Erythroblast (primary cell): ENCODE data around the gene PRICKLE2.
A peak's percentile ranks its signal among the peaks of the same experiment; 100 is the strongest.

ENCODE experiments used
- DNase-seq, 2 experiments: peaks; one replicate each; lab custom pipeline; 2025; lab: John Stamatoyannopoulos, UW
- GATA1 ChIP-seq: IDR thresholded peaks from 2 replicates; pipeline ENCODE4 v1.6.1; 2011; ENCODE audit warnings: low read depth, mild to moderate bottlenecking, control low read depth, low read length, moderate library complexity
- POLR2A ChIP-seq: IDR thresholded peaks from 2 replicates; pipeline ENCODE4 v1.6.1; 2011; ENCODE audit warnings: mild to moderate bottlenecking, low read length

The PRICKLE2 gene

DNA sequence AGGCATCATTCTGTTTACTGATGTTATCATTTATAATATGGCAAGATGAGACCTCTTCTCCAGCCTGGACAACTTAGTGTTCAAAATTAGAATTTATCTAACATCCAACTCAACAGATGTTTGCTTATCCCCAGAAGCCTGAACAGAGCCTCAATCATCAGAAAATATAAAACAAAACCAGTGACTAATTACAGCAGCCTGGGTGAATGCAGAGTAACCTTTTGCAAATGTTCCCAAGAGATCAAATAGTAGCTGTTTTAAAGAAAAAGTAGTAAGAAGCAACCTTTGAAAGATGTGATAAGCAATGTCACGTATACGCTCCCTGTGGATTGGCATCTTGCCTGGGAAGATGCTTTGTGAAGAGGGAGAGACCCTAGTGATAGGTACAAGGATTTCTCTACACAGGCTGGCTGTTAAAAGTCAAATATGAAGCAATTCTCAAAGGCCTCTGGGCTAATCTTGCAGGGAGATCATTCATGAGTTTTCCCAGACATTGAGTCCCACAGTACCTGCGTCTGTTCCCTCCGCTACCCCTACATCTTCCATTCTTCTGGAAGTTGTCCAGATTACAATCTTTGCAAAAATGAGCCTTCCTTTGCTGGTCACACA, 39.3 kb upstream of the PRICKLE2 start:
- TF ChIP-seq POLR2A (no peak), GATA1 (no peak)
- DNase-seq, result no peak

DNA sequence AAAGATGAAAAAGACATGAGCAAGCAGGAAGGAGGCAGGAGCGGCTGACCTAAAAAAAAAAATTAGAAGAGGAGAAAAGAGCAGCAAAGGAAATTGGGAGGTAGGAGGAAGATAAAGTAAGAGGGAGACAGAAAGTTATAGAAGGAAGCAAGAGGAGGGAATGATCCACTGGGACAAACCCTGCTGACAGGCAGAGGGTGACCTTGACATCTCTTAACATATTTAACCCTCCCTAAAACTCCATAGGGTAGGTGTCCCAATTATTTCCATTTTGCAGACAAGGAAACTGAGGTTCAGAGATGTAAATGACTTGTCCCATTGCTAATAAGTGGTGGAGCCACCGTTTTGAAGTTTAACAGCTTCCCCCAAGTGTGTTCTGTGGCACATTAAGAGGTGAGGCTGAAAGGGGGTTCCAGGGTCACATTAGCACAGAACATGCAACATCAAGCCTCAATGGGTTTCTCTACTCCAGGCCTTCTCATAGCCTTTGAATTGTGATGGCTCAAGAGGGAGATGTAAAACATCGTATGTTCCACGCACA, 37.4 kb upstream of the PRICKLE2 start:
- DNase-seq, result no peak
- TF ChIP-seq GATA1, result no peak
- no peak for TF ChIP-seq POLR2A

DNA sequence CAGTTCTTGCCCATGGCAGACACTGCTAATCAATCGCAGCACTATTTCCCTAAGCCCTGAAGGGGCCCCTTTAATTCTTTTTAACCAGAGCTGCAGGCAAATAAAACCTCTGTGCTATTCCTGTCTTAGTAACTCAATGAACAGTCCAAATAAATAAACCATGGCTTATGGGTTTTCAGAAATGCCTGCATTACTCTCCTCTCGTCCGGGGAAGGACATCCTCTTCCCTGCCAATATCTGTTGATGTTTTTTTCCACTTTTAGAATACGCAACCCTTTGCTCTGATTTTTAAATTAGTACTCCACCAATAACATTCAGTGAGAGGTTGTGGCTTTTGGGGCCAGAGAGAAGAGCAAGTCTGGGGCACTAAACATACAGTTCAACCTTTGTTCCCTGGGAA, 35.2 kb upstream of the PRICKLE2 start:
- TF ChIP-seq GATA1, result no peak
- TF ChIP-seq POLR2A, result no peak

DNA sequence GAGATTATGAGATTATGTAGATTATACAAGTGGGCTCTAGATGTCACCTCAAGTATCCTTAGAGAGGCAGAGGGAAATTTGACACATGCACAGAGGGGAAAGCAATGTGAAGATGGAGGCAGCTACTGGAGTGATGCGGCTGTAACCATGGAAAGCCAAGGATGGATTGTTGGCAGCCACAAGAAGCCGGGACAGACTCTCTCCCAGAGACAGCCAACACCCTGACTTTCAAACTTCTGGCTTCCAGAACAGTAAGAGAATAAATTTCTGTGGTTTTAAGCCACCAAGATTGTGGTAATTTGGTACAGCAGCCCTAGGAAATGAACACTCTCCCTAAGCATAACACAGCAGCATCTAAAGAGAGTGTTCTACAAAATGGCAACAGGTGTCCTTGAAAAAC, 34.4 kb upstream of the PRICKLE2 start:
- no peak for DNase-seq
- TF ChIP-seq POLR2A (no peak), GATA1 (no peak)

More for the DNA sequence above, 35.2 kb upstream of the PRICKLE2 start:
- no peak for DNase-seq

DNA sequence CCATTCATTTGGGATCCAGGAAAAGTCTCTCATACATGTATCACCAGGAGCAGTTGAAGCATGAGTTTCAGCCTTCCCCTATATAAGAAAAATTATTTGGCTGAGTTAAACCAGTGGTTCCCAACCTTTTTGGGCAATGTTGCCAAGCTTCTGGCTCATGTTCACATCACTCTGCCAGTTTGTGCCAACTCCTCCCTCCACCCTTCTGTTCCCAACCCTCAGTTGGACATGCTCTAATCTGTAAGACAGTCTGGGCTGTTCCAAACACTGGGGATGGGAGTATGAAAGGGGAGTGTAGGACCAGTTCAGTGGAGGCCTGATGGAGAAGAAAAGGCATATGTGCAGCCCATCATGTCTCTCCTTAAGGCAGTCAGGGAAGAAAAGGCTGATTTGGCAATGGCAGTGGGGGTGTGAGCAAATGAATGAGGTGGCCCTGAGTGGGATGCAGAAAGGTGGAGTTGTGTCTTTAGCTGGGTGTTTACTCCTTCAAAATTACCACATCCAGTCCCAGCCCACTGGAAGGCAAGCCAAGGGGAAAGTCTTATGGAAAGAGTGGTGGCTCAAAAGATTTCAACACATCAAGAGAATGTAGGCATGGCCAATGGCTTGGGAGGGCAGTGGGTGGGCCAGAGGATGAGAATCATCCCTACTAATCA, 32.0 kb upstream of the PRICKLE2 start:
- TF ChIP-seq POLR2A, result no peak
- no peak for TF ChIP-seq GATA1
- DNase-seq, result no peak

DNA sequence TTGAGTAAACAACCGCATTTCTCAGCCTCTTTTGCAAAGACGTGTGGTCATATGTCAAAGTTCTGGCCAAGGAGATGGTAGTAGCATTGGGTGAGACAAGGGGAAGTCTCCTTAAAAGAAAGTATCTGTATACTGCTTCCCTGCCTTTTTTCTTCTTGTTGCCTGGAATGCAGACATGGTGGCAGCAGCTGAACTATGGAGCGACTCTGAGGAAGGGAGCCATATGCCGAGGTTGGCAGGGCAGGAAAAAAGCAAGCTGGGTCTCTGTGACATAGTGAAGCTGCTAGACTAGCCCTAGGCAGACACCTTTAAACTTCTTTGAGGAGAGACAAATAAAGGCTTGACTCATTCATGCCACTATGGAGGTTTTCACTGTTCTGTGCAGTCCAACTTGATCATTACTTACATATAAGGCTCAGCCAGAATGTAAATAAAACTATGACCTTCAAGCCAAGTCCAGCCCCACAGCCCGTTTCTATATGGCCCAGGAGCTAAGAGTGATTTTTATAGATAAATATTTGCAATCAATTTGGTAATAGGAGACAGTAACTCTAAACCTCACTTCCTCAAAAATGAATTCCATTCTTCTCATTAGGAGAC, 30.6 kb upstream of the PRICKLE2 start:
- TF ChIP-seq GATA1, result no peak
- TF ChIP-seq POLR2A, result no peak
- no peak for DNase-seq

DNA sequence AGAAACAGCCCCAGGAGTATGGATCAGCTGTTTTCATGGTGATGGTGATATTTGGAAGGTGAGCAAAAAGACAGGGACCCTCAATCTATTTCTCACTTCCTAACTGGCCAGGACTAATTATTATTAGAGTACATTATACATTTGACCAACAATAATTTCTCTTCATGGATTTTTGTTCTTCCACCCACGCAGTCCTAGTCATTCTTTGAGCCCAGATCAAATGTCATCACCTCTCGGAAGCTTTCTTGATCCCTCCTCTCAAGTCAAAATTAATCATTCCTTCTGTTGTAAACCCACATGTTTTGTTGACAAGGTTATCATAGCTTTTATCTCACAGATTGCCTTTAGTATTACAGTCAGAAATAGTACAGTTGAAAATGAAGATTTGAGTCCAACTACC, 29.2 kb upstream of the PRICKLE2 start:
- no peak for DNase-seq
- TF ChIP-seq POLR2A (no peak), GATA1 (no peak)

DNA sequence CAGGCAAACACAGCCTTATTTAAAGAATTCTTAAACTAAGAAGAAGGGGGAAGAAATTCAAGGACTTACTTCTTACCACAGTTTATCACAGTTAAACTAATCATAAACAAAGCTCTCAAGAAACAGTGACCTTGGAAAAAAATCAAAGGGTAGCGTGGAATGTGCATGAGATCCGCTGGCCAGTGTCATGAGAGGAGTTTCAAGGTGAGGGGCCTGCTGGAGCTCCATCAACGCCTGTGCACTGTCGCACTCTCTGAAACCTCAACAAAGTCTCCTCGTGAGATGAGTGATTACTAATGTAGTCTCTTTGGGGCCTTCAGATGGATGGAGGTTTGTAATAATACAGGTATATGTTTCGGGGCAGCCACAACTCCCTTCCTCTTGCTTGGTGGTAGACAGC, 28.4 kb upstream of the PRICKLE2 start:
- DNase-seq, result no peak
- TF ChIP-seq POLR2A, result no peak
- no peak for TF ChIP-seq GATA1

DNA sequence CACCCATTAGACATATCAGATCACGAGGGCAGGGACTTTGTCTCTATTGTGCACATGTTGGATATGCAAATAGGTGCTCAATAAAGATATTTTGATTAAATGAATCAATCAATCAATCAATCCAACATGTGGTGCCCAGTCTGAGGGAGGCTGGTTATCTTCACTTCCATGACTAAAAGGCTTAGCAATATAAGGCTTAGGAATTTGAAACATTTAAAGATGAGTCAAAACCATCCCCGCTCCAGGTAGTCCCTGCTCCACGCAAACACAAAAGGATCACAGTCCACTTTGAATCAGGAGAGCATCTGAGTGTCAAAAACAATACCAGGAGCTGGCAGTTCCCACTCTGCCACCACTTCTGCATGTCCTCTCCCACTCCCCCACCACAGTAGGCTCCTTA, 25.8 kb upstream of the PRICKLE2 start:
- TF ChIP-seq GATA1, result no peak
- TF ChIP-seq POLR2A, result no peak

DNA sequence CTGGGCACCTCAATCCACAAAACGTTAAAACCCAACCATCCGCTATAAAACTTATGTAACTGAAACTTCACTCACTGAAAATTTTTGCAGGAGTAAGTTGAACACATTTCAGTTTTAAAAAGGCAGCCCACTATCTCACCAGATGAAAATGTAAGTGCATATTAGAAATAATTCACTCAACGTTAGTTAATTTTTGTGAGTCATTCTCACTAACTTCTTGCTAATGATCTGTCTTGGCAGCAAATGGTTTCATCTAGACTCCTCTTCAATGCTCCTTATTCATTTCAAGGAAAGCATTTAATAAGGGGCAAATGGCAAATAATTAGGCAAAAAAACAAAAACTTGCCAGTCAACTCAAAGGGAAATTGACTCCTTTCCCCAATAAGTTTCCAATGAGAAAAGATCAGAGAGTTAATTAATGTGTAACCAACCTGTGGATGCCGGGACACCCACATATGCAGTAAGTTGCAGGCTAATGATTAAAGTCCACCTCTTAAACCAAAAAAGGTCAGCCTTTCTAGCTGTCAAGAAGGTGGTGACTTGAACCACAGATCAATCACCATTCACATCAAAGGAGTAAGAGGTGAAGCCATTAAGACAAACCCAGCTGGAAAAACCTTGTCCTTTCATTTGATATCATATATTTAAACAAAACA, 22.9 kb upstream of the PRICKLE2 start:
- DNase-seq, result no peak
- TF ChIP-seq GATA1 (no peak), POLR2A (no peak)

More for the DNA sequence above, 25.8 kb upstream of the PRICKLE2 start:
- no peak for DNase-seq

DNA sequence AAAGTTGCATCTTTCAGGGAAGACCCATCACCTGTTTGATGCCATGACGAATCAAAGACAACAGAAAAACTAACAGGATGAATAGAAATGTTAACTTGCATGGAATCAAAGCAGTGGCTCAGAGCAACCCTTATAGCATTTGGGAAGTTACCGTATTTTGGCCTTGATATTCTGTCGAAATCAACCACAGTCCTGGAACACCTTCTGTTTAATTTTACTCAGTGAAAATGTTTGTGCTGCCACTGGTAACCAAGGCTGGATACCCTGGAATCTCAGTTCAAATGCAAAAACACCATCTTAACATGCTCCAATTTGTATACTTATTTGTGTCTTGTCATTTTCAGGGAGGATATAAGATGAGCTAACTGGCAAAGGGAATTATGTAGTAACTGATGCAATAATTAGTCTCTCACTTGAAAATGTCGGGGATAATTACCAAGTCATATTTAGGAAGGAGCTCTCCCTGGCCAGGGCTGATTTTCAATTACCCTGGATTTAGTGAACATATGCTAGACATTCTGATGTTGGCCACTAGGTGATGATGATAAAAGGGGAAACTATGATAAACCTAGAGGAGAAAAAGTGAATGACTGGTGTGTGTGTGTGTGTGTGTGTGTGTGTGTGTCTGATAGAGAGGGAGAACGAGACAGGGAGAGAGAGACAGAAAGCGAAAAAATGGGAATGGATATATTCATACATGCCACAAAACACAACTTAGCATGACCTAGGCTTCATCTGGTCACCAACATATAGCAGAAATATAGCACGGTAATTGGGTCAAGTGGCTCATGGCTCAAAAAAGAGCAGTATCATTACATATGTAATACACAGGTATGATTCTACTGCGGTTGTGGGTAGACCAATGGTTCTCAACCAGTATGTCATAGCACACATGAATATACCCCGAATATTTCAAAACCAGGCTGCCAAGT, 19.0 kb upstream of the PRICKLE2 start:
- DNase-seq, result peak in 1 of 2 experiments; percentile 1
- TF ChIP-seq POLR2A, result no peak
- no peak for TF ChIP-seq GATA1

DNA sequence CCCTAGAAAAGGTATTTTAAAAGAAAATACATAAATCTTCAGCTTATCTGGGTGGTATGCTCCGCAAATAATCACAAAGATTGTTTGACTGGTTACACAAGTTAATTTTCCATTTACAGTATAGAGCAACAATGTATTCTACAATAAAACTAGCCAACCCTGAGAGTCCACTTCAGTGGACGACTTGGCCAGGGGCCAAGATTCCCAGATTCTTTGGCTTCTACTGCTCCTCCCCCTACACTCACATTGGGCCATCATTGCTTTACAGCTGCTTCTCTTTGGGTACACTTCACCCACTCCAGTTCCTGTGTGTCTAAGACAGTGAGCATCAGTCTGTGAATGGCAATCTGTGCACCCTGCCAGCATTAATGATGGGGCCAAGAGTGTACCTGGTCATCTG, 17.2 kb upstream of the PRICKLE2 start:
- TF ChIP-seq POLR2A (no peak), GATA1 (no peak)
- DNase-seq, result no peak

DNA sequence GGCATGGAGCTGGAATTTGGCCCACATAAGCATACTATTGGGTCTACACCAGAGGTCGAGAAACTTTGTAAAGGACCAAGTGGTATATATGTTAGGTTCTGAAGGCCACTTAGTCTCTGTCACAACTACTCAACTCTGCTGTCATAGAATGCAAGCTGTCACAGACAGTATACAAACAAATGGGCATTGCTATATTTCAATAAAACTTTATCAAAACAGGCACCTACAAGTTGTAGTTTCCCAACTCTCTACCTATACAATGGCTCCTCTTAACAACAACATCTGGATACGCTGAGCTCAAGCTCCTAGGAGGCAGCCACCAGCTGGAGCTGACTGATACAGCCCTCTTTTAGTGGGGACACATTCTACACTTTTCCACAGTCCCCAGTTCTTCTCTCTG, 15.7 kb upstream of the PRICKLE2 start:
- DNase-seq, result no peak
- TF ChIP-seq POLR2A, result no peak

DNA sequence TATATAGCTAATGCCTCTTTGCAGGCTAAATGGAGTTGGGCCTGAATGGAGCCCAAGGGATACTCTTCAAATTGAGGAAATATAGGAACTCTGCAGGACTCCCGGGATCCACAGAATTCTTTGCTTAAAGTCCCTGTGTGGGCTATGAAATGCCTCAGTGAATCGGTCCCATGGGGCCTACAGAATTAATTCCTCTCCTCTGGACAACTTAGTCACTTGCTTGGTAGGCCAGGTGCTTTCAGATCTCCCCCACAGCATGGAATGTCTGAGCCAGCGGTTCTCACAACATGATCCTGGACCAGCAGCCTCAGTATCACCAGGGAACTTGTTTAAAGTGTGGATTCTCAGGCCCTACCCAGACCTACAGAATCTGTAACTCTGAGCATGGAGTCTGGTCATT, 15.1 kb upstream of the PRICKLE2 start:
- DNase-seq, result no peak
- TF ChIP-seq POLR2A (no peak), GATA1 (no peak)
